Stimulated activated CD4-positive, alpha-beta T cell treated with anti-CD3 and anti-CD28 coated beads, Interleukin-1b, Interleukin-23, amount 100 ng/mL, for 1 hour (primary cell): Measurements from ENCODE around the gene KRT83.
"Not testable (repeated sequence)": the region's sequence is repeated elsewhere in the genome, so short reads cannot be mapped to it uniquely, and the experiment has no call there.

ENCODE experiments used
- DNase-seq, 2 donors: peaks; one replicate each; pipeline ENCODE4 v3.0.0-alpha.2; 2020; ENCODE audit warnings: low read depth in 2 of 2

The KRT83 gene

GRCh38 chr12:52310622-52311284 is 10.4 kb downstream of the KRT83 start:
- DNase-seq = no peak

GRCh38 chr12:52308806-52309425 is 12.3 kb downstream of the KRT83 start:
- DNase-seq = no peak

DNA sequence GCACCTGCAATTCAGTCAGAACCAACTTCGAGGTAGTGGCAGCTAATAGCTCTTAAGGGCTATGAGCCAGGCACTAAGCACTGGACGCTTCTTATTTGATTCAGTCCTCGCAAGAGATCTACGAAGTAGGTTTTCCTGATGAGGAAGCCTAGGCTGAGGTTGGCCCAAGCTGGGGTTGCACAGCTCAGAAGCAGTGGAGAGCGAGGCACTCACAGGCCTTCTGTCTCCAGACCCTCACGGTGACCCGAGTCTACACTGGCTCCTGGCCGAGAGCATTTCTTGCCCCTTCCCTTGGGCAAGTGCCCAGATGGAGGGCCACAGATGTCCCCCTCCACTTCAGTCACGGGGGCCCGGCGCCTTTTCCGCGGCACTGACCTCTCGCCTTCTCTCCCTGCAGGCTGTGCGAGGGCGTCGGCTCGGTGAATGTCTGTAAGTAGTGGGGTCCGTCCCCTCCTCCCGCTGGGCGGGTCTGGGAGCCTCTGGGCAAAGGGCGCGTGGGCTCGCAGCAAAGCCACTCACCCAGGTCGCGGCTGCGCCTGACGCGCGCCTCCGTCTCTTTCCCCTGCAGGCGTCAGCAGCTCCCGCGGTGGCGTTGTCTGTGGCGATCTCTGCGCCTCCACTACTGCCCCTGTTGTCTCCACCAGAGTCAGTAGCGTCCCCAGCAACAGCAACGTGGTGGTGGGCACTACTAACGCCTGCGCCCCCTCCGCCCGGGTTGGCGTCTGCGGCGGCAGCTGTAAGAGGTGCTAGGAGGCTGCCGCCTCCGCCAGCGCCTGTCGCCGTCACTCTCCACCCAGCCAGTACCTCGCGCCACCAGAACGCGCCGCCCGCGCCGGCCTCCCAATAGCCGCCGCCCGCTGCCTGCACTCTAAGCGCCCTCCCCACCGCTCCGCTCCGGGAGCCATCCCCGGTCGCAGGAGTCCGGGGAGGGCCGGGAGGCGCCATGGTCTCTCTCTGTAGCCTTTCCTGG is 13.1 kb downstream of the KRT83 start:
- DNase-seq = no peak

- DNase-seq = no peak
These were observed 14.5 kb downstream of the KRT83 start for GRCh38 chr12:52306731-52307130.

DNA sequence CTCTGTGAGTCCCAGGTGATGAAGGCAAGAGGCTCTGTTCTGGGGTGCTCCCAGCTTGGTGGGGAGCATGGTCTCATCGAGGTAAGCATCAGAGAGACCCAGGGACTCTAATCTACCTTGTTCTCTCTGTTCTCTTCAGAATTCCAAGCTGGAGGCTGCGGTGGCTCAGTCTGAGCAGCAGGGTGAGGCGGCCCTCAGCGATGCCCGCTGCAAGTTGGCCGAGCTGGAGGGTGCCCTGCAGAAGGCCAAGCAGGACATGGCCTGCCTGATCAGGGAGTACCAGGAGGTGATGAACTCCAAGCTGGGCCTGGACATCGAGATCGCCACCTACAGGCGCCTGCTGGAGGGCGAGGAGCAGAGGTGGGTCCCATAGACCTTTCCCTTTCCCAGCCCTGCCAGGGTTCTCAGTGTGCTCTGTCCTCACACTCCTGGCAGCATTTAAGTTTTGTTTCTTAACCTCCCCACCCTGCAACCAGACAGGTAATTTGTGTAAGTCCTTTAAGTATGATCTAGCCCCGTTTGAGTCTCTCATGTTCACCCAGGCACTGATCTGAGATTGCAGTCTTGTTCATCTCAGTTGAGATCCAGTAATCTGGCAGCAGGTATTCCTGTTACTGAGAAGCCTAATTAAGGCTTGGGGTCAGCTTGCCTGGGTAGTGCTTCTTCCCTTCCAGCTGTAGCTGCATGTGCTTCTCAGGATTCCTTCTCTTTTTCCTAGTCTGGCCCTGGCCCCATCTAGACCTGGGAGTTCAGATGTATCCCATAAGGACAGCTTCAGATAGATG is 15.1 kb downstream of the KRT83 start:
- no peak for DNase-seq

DNA sequence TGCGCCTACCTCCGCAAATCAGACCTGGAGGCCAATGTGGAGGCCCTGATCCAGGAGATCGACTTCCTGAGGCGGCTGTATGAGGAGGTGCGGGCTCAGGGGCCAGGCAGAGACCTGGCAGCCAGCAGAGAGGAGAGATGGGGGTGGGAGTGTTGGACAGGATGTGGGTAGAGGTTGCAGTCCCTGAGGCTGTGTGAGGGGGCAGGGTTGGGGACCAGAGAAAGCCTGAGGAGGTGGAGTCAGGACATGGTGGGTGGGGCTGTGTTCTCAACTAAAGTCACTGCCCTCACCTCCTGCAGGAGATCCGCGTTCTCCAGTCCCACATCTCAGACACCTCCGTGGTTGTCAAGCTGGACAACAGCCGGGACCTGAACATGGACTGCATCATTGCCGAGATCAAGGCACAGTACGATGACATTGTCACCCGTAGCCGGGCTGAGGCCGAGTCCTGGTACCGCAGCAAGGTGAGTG is 16.2 kb downstream of the KRT83 start:
- DNase-seq = not testable (repeated sequence)

DNA sequence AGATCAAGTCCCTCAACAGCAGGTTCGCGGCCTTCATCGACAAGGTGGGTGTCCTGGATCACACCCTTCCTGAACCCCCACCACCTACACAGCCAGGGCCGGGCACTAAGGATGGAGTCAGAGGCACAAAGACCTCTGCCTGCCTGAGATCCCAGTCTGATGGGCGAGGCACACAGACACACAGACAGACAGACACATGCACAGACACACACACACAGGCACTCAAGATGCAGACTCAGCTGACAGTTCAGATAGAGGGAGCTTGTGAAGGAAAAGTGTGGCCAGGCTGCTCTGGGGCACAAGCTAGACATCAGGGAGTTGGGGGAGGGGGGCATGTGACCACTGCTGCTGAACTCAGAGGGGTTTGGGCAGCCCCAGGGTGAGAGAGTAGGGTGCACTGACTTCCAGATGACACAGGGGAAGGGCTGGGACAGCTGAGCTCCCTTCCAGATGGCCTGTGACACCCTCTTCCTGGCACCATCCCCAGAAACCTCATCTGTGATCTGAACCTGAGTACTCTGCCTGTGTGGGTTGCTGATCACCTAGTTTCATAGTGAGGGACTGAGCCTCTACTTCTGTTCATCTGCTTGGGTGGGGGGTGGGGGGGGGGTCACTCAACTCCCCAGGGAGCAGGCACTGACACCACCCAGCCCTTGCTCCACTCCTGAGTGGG is 18.8 kb downstream of the KRT83 start:
- not testable (repeated sequence) for DNase-seq

- DNase-seq = not testable (repeated sequence)
These were observed 19.5 kb downstream of the KRT83 start for GRCh38 chr12:52301721-52302120.

DNA sequence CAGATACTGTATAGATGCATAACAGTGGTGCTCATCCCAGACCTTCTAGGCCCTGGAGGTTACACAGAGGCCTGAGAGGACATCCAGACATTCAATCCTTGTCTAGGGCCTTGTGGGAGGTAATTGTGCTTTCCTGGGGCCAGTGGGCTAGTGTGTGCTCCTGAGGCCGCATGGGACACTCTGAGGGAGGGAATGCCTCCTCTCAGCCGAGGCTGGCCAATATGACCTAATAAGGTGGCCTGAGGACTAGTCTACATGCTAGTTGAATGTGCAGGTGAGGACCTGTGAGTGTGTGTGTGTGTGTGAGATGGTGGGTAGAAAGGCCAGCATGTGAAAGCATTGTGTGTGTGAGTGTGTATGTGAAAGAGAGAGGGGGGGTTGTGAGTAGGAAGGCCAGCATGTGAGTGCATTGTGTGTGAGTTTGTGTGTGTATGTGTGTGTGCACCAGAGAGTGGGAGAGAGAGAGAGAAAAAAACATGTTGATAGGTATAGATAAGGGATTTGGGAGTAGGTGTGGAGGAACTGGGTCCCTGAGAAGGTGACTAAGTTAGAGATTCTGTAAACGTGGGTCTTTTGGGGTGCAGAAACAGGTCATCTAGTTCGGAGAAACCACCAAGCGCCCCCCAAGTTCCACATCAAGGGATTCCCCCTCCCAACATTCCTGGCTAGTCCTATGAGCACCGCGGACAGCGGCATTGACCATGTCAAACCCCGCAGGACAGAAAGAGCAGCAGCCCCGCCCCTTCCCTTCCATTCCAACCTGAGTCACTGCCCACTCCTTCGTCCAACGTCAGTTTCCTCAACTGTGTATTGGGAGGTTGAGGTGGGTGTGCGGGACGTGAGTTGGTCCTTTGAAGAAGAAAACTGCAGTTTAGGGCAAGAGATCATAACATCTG is 20.2 kb downstream of the KRT83 start:
- no peak for DNase-seq

DNA sequence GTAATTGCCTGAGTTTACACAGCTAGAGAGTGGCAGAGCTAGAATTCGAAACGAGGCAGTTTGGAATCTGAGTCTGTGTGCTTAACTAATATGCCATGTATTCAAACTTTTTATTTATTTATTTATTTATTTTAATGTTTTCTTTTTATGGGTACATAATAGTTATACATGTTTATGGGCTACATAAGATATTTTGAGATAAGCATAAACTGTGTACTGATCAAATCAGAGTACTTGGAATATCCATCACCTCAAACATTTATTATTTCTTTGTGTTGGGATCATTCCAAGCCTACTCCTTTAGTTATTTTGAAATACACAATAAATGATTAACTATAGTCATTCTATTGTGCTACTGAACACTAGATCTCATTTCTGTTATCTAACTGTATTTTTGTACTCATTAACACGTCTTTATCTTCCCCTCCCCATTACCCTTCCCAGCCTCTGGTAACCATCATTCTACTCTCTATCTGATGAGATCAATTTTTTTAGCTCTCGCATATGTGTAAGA is 22.5 kb downstream of the KRT83 start:
- no peak for DNase-seq

DNA sequence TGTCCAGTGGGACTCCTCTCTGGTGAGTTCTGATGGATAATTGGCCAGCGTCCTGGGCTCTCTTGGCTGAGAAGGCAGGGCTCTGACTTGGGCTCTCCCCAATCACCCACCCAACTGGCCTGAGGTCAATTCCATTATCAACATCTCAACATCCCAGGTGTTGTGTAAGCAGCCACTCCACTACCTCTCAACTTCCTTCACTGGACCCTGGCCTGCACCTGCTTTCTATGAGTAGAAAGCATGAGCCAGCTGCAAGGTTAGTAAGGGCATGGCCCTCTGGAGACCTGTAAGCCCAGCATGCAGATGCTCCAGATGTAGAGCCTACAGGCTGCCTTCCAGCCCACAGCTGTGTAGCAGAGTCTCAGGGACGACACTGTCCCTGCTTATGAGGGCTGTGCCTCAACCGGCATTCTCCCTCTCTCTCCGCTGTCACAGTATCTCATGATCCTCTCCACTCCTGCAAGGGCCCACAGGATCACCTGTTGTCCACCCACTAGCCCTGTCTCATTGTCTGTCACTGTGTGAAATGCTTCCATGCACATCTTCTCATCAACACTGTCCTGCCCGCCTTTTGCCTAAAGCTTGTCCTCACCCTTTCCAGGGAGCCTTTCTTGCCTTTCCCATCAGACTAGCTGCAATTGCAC is 24.5 kb downstream of the KRT83 start:
- DNase-seq = no peak

DNA sequence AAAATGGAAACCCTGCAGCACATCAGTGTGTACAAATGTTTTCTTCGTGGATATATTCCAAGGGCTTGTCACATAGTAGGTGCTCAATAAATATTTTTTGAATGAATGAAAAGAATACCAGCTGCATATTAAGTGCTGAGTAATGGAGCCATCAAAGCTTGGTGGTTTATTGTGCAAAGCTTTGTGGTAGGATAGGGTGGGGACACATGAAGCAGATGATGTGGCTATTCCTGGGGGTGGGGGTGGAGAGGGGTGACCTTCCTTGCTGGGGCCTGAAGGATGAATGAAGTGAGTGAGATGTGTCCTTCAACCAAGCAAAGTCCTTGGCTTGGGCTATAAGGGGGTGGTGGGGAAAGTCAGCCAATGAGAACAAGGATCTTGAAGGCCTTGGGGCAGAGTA is 25.5 kb downstream of the KRT83 start:
- no peak for DNase-seq

- DNase-seq = no peak
These were observed 26.4 kb downstream of the KRT83 start for GRCh38 chr12:52294803-52295202.

- no peak for DNase-seq
These were observed 27.3 kb downstream of the KRT83 start for GRCh38 chr12:52293926-52294325.

- DNase-seq = no peak
These were observed 29.8 kb downstream of the KRT83 start, which contains the start of gene KRT81 for GRCh38 chr12:52291267-52291935. Gene KRT81 (minus strand): TSS chr12:52291534. CDS start chr12:52291465, 69 bp downstream.

DNA sequence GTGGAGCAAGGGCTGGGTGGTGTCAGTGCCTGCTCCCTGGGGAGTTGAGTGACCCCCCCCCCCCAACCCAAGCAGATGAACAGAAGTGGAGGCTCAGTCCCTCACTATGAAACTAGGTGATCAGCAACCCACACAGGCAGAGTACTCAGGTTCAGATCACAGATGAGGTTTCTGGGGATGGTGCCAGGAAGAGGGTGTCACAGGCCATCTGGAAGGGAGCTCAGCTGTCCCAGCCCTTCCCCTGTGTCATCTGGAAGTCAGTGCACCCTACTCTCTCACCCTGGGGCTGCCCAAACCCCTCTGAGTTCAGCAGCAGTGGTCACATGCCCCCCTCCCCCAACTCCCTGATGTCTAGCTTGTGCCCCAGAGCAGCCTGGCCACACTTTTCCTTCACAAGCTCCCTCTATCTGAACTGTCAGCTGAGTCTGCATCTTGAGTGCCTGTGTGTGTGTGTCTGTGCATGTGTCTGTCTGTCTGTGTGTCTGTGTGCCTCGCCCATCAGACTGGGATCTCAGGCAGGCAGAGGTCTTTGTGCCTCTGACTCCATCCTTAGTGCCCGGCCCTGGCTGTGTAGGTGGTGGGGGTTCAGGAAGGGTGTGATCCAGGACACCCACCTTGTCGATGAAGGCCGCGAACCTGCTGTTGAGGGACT is 30.6 kb downstream of the KRT83 start:
- not testable (repeated sequence) for DNase-seq

- not testable (repeated sequence) for DNase-seq
These were observed 33.1 kb downstream of the KRT83 start for GRCh38 chr12:52287816-52288805.
